ENCODE data around the gene RBM4. TPM values are rescaled to one million over a fixed set of nuclear protein-coding genes. Genes with fewer than 3 reads are reported as not detected.

The RBM4 gene
- total RNA-seq (2016; rRNA removed; fragmentation: Illumina TruSeq; extraction: Trizol) (136 and 138 TPM in 2 replicates), polyA plus RNA-seq (2011; rRNA removed) (123 and 126 TPM in 2 replicates), polyA minus RNA-seq (2011; rRNA and poly(A)+ RNA removed; ENCODE audit: low replicate concordance) (104 and 196 TPM in 2 replicates), Bru-seq, nascent RNA (percentile 92 among the genes with signal in this experiment), BruChase-seq, experiment 1, labeled RNA remaining after a 6-hour chase (percentile 92 among the genes with signal in this experiment), BruChase-seq, experiment 2, labeled RNA remaining after a 2-hour chase (percentile 94 among the genes with signal in this experiment)
- 72.4 and 85.4 TPM in 2 replicates for total RNA-seq (2016; cell fraction: cytosol; rRNA removed; fragmentation: Illumina TruSeq; extraction: Trizol; ENCODE audit: low read depth)
- total RNA-seq (2016; cell fraction: insoluble cytoplasmic fraction; rRNA removed; fragmentation: Illumina TruSeq; extraction: Trizol): 137 and 138 TPM in 2 replicates
- 57.5 and 58.8 TPM in 2 replicates for total RNA-seq (2016; cell fraction: membrane; rRNA removed; fragmentation: Illumina TruSeq; extraction: Trizol)
- 101 and 109 TPM in 2 replicates for total RNA-seq (2016; cell fraction: nucleus; rRNA removed; fragmentation: Illumina TruSeq; extraction: Trizol)
- polyA plus RNA-seq (2011; cell fraction: cytosol; rRNA removed): 150 and 151 TPM in 2 replicates
- 83.4 and 84.4 TPM in 2 replicates for polyA plus RNA-seq (2011; cell fraction: nucleus; rRNA removed)
- polyA plus RNA-seq (2012): 117 and 122 TPM in 2 replicates
- 29.4 and 30.6 TPM in 2 replicates for polyA plus RNA-seq (2016; cell fraction: cytosol; fragmentation: Illumina TruSeq; extraction: Trizol; ENCODE audit: low read depth)
- polyA plus RNA-seq (2016; cell fraction: insoluble cytoplasmic fraction; fragmentation: Illumina TruSeq; extraction: Trizol; ENCODE audit: low read depth): 149 and 157 TPM in 2 replicates
- polyA plus RNA-seq (2016; cell fraction: membrane; fragmentation: Illumina TruSeq; extraction: Trizol; ENCODE audit: low read depth): 38.1 and 38.5 TPM in 2 replicates
- 115 and 116 TPM in 2 replicates for polyA plus RNA-seq (2016; cell fraction: nucleus; fragmentation: Illumina TruSeq; extraction: Trizol; ENCODE audit: insufficient read depth, low read depth)
- polyA minus RNA-seq (2011; cell fraction: cytosol; rRNA and poly(A)+ RNA removed): 40.8 and 41.0 TPM in 2 replicates
- 136 and 154 TPM in 2 replicates for polyA minus RNA-seq (2011; cell fraction: nucleus; rRNA and poly(A)+ RNA removed)
- long read RNA-seq, experiment 1, transcript RBM4-203 (3 exons, 921 nt): minor isoform, 14 of 105 reads
- long read RNA-seq, experiment 1, transcript RBM4-201 (4 exons, 1,694 nt): major isoform, 63 of 105 reads
- long read RNA-seq, experiment 1, transcript RBM4-204 (4 exons, 1,763 nt): minor isoform, 10 of 105 reads
- long read RNA-seq, experiment 1, partial matches to known transcripts: 5 of 105 reads
- long read RNA-seq, experiment 1, other reads (novel, unspliced or antisense): 5 of 105 reads
- long read RNA-seq, experiment 2, transcript RBM4-201 (4 exons, 1,694 nt): major isoform, 173 of 288 reads
- long read RNA-seq, experiment 2, transcript RBM4-204 (4 exons, 1,763 nt): minor isoform, 18 of 288 reads
- long read RNA-seq, experiment 2, transcript RBM4-205 (3 exons, 2,321 nt): minor isoform, 30 of 288 reads
- long read RNA-seq, experiment 2, transcript RBM4-203 (3 exons, 921 nt): minor isoform, 19 of 288 reads
- long read RNA-seq, experiment 2, partial matches to known transcripts: 23 of 288 reads
- long read RNA-seq, experiment 2, other reads (novel, unspliced or antisense): 16 of 288 reads

GRCh38 chr11:66638177-66639065, at the start of gene RBM4:
TSS of gene RBM4 (plus strand) at chr11:66638703. CDS start at chr11:66639712, 1,009 bp downstream.
- intact Hi-C loops (cut with micrococcal nuclease; ENCODE audit: unreplicated experiment): loop anchor here (2.0 kb wide), 1 partner anchor 46 kb away; the partner anchor contains the start of genes CCDC87 and CCS
- peaks cover 83% of the 10 kb centered on the region for H3K79me2 ChIP-seq (ENCODE audit: insufficient read depth, low read length)
- POLR2A ChIA-PET: interaction anchor here (0.6 to 10.0 kb wide), 32 partner anchors 9 to 735 kb away, joined by 3 to 211 read pairs (median 6); partner anchors contain the start of genes ACTN3, BBS1, CCDC87 and CCS
- no peaks in the 10 kb centered on the region for H3K9me3 ChIP-seq (ENCODE audit: low read length)
- peaks cover 50% of the 10 kb centered on the region for H4K20me1 ChIP-seq (ENCODE audit: insufficient read depth, low read length)
- peak within 1 kb of the TSS; percentile 87 to 96 (median 90) for H3K4me3 ChIP-seq (replicated peaks in 1 of 3; ENCODE audit: insufficient read depth in 1 of 3, low read depth in 2 of 3, low read length in 3 of 3)
- FAIRE-seq: peak; percentile 81
- WGBS (ENCODE audit: low lambda C conversion rate): under 1% methylated on average over 32 of the region's 63 CpGs
- peak within 1 kb of the TSS; percentile 97 for H3K9ac ChIP-seq (ENCODE audit: insufficient read depth, low read depth, low read length)
- no TSS peak for BruUV-seq (replicated peaks)
- peaks cover 63% of the 10 kb centered on the region for H3K4me1 ChIP-seq (ENCODE audit: insufficient read depth, low read length)
- in situ Hi-C loops (cut with HindIII; ENCODE audit: extremely low pct_ligation_motif_present, low pct_unique_long_range_greater_than_20kb): no loop called here
- DNase-seq (ENCODE audit: low spot score): peak; percentile 99
- peak within 1 kb of the TSS; percentile 88 for H3K4me2 ChIP-seq (ENCODE audit: low read depth, low read length)
- no peak within 1 kb of the TSS for H2AFZ ChIP-seq (ENCODE audit: low read length)
- H3K36me3 ChIP-seq (replicated peaks in 1 of 2; ENCODE audit: control insufficient read depth in 1 of 2, insufficient read depth in 2 of 2, low read length in 2 of 2): peaks cover 5 to 22% of the 10 kb centered on the region in 2 experiments; a peak in 4 of 5 replicates
- peak; percentile 93 for ATAC-seq
- peak within 1 kb of the TSS; percentile 95 for H3K27ac ChIP-seq (ENCODE audit: extremely low read length, insufficient read depth, low read length)
- no peaks in the 10 kb centered on the region; a peak in 1 of 5 replicates for H3K27me3 ChIP-seq (ENCODE audit: control insufficient read depth in 1 of 2, insufficient read depth in 2 of 2, low read length in 2 of 2)
- CTCF ChIA-PET (ENCODE audit: low intra/inter-chr PET ratio, low total read pairs): interaction anchor here (2.1 kb wide), 1 partner anchor 60 kb away, joined by 7 read pairs; no protein-coding TSS in a partner anchor
- TF ChIP-seq CHD4 (IDR thresholded peaks at IDR 0.05; ENCODE audit: borderline replicate concordance, low read length): no peak
- no peak; the same call in 1 of the 2 replicates for TF ChIP-seq SATB2 (CRISPR knock-in tag; IDR thresholded peaks at IDR 0.05)
- TF ChIP-seq ZBTB39 (CRISPR knock-in tag; IDR thresholded peaks at IDR 0.05): 0 out of 2 replicates have a peak, but pooled peaks have one; percentile 31
- no peak for TF ChIP-seq ZNF432 (CRISPR knock-in tag; IDR thresholded peaks at IDR 0.05; ENCODE audit: borderline replicate concordance)
- TF ChIP-seq TRAFD1 (CRISPR knock-in tag; IDR thresholded peaks at IDR 0.05; ENCODE audit: borderline replicate concordance): no peak
- peak; percentile 77; the same call in 1 of the 2 replicates for TF ChIP-seq ZNF704 (CRISPR knock-in tag; IDR thresholded peaks at IDR 0.05; ENCODE audit: borderline replicate concordance)
- TF ChIP-seq ZNF460 (CRISPR knock-in tag; IDR thresholded peaks at IDR 0.05; ENCODE audit: borderline replicate concordance): no peak
- peak; percentile 81 for TF ChIP-seq RBFOX2 (IDR thresholded peaks at IDR 0.05; ENCODE audit: low read depth, low read length)

Measured in HepG2 (cell line).